HG03025 (cell line): ENCODE data around the gene NEK6.

Source experiments
- ATAC-seq: cut with Tn5 transposase; IDR thresholded peaks from one replicate; pipeline ENCODE4 v1.9.1; 2021; ENCODE audit warnings: mild to moderate bottlenecking, moderate library complexity; ENCODE audit not compliant: unreplicated experiment, low FRiP score

The NEK6 gene

DNA sequence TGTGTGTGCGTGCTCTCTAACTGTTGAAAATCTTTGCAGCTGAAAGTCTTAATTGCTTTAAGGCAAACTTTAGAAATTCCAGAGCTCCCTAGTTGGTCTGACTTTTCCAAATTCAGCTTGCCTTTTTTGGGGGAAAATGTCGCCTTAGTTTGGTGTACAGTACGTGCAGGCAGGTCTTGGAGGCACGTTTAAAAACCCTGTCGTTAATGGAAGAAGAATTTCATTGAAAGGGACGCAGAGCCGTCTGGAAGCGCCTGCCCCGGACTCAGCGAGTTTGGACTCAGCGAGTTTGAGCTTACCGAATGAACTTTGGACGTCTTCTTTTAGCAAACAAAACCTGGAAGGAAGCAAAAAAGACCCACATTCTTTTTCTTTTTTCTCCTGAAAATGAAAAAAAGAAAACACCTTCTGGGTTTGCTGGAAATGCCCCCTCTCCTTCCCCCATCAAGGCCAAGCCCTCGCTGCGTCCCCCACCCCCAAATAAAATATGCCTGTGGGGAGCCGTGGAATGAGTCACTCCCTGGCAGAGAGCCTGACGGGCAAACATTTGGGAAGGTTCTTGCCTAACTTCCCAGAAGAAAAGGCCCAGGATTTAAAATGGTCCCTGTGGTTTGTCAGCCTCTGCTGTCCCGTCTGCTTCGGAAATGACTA, 1.5 kb downstream of the NEK6 start:
- no peak for ATAC-seq

GRCh38 chr9:124260769-124261603, 3.2 kb downstream of the NEK6 start:
- no peak for ATAC-seq

- ATAC-seq, result no peak
These were observed 4.2 kb downstream of the NEK6 start for GRCh38 chr9:124261736-124262648.

DNA sequence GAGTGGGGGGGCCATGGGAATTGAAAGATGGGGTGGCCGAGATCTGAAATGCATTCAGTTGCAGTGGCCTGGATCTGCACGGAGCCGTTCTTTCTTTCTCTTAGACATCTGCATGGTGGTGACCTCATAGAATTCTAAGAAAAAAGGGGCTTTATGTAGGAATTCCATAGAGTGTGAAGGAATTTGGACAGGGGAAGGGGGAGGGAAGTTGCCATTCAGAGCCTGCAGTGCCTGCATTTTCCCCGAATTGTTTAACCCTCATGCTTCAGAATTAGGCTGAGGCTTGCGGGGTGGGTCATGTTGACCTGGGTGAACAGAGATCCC, 4.9 kb downstream of the NEK6 start:
- no peak for ATAC-seq

DNA sequence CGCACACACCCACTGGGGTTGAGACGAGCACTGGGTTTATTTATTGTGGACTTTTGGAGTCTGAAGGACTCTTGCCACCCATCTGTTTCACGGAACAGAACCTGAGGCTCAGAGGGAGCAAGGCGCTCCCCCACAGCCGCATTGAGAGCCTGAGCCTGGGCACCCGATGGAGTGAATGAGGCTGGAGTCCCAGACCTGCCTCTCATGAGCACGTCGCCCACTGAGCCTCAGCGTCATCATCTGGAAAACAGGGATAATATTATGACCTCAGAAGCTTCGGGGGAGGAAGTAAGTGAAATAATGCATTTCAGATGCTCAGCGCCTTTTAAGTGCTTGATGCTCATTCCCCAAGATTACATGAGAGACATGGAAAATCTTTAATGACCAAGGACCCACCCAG, 5.5 kb downstream of the NEK6 start:
- no peak for ATAC-seq

DNA sequence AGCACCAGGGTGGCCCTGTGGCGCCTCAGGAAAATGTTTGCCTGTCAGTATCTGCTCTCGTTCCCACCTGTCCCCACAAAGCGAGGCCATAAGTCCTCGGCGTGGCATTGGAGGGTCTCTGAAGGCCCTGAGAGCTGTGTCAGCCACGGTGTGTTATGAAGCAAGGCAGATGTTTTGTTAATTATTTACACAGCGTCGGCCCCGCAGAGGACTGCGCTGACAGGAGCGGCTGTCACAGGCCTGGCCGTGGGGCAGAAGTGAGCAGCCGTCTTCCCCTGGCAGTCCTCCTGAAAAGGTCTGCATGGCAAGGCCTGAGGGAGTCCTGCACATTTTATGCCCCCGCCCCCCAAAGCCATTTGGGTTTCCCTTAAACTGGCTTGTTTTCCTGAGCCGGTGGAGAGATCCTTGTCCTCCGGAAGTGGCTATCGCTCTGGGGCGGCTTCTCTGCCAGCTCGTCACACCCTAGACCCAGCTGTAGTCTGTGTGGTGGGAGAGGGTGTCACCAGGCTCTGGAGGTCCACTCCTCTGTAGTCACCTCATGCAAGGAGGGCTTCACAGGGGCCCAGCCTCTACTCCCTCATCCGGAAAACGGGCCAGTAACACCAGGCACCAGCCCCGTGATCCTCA, 6.2 kb downstream of the NEK6 start:
- no peak for ATAC-seq

DNA sequence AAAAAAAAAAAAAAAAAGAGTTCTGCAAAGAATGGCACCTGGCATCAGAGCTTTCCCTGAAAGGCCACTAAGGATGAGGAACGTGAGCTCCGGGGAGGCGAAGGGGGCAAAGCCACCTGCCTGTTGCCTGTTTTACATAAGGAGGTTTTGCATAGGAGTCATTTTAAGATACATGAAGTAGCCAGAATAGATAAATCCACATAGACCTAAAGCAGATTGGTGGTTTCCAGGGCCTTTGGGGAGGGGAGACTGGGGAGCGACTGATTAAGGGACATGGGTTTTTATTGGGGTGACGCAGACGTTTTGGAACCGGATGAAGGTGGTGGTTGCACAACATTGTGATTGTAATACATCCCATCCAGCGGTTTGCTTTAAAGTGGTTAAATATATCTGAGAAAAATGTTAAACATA, 7.1 kb downstream of the NEK6 start:
- no peak for ATAC-seq

- ATAC-seq, result no peak
These were observed 7.8 kb downstream of the NEK6 start for GRCh38 chr9:124265551-124265950.

GRCh38 chr9:124266139-124266825, 8.5 kb downstream of the NEK6 start:
- ATAC-seq, result no peak

- no peak for ATAC-seq
These were observed 9.1 kb downstream of the NEK6 start for GRCh38 chr9:124266826-124267201.

GRCh38 chr9:124267271-124267807, 9.6 kb downstream of the NEK6 start:
- no peak for ATAC-seq

- no peak for ATAC-seq
These were observed 10.5 kb downstream of the NEK6 start for GRCh38 chr9:124268248-124268647.

GRCh38 chr9:124268661-124269060, 10.9 kb downstream of the NEK6 start:
- ATAC-seq, result no peak

DNA sequence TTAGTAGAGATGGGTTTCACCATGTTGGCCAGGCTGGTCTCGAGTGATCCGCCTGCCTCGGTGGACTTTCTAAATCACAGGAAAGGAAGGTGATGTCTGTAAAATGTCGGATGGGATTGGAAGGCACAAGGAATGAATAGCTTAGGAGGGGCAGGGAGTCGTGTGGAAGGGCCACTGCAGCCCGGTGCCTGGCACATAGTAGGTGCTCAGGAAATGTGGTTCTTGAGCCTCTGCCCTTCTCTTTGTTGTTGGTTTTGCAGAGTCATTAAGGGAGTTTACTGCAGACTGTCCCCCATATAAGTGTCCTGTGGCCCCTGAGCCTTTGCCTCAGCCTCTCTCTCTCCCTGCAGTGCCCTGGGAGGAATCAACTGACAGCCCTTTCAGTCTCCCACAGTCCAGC, 11.8 kb downstream of the NEK6 start:
- ATAC-seq, result no peak

DNA sequence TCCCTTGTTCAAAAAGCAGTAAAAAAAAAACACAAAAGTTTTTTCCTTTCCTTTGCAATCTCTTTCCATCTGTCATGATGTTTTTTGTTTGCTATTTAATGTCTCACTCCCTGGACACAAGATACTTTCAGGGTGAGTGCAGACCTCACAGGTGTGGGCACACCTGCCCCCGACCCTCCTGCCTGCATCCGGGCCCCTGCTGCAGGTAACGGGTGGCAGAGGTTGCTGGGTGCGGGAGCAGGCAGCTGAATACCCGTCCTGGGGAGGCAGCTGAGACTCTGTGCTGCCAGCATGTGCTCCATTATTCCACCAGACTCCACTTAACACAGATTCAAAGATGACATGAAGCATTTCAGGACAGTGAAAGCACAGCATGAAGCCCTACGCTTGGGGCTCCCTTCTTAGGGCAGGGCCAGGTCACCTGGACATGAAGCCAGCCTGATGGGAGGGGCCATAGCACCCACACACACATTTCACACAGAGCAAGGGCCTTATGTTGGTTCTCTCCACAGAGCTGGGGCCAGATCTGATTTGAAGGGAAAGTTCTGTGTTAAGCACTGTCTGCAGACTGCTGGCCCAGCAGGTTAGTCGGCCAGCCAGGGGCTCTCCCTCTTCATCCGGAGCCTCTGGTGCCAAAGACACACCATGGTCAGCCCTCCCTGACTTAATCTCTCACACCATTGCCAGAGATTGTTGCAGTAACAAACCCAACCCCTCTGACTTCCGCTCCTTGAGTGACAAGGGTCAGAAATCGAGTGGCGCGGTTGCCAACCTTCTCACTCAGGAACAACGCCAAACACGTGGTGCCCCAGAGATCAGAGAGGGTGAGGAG, 13.0 kb downstream of the NEK6 start:
- ATAC-seq, result no peak

GRCh38 chr9:124271660-124272059, 13.9 kb downstream of the NEK6 start:
- ATAC-seq, result no peak

- ATAC-seq, result no peak
These were observed 14.4 kb downstream of the NEK6 start for GRCh38 chr9:124272118-124272517.

DNA sequence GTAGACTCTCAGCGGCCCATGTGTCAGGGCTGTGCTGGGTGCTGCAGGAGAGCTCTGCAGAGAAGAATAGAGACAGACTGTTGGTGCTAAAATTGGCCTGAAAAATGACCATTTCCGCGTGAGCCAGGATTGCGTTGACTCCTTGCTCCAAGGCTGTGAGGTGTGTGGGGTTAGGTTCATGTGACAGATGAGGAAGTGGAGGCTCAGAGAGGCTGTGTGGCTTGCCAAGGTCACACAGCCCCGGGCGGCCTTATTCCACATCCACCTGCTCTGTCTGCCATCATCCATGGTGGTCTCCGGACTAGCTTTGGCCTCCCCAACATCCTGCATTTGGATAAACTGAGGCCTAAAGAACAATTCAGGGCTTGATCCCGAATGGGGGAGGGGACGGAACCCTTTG, 15.2 kb downstream of the NEK6 start:
- ATAC-seq, result no peak
